Activated CD4-positive, CD25-positive, alpha-beta regulatory T cell (primary cell): ENCODE measurements around the gene CCBE1.

Experiments used
- DNase-seq, 4 experiments: peaks; one replicate each; lab custom pipeline; 2025; lab: John Stamatoyannopoulos, UW

The CCBE1 gene

GRCh38 chr18:59570101-59570775 is 127.0 kb downstream of the CCBE1 start:
- no peak for DNase-seq

GRCh38 chr18:59569390-59569791 is 127.8 kb downstream of the CCBE1 start:
- DNase-seq, result no peak

- no peak for DNase-seq
Measured at GRCh38 chr18:59567431-59567830, 129.8 kb downstream of the CCBE1 start.

- DNase-seq, result no peak
Measured at GRCh38 chr18:59566533-59566971, 130.7 kb downstream of the CCBE1 start.

- no peak for DNase-seq
Measured at GRCh38 chr18:59565957-59566356, 131.3 kb downstream of the CCBE1 start.

- no peak for DNase-seq
Measured at GRCh38 chr18:59564561-59564960, 132.7 kb downstream of the CCBE1 start.

GRCh38 chr18:59563176-59563785 is 133.9 kb downstream of the CCBE1 start:
- DNase-seq, result no peak

GRCh38 chr18:59562751-59563150 is 134.5 kb downstream of the CCBE1 start:
- DNase-seq, result no peak

- DNase-seq, result no peak
Measured at GRCh38 chr18:59561612-59562011, 135.6 kb downstream of the CCBE1 start.

- no peak for DNase-seq
Measured at GRCh38 chr18:59560556-59560955, 136.7 kb downstream of the CCBE1 start.

- no peak for DNase-seq
Measured at GRCh38 chr18:59559528-59559927, 137.7 kb downstream of the CCBE1 start.

- DNase-seq, result no peak
Measured at GRCh38 chr18:59555995-59556659, 141.1 kb downstream of the CCBE1 start.

GRCh38 chr18:59554796-59555335 is 142.4 kb downstream of the CCBE1 start:
- no peak for DNase-seq

GRCh38 chr18:59553273-59553870 is 143.9 kb downstream of the CCBE1 start:
- no peak for DNase-seq

GRCh38 chr18:59551902-59552635 is 145.2 kb downstream of the CCBE1 start:
- DNase-seq, result no peak

GRCh38 chr18:59550174-59550516 is 147.1 kb downstream of the CCBE1 start:
- DNase-seq, result no peak

- DNase-seq, result no peak
Measured at GRCh38 chr18:59549503-59550173, 147.6 kb downstream of the CCBE1 start.

GRCh38 chr18:59547581-59548182 is 149.5 kb downstream of the CCBE1 start:
- DNase-seq, result no peak

- no peak for DNase-seq
Measured at GRCh38 chr18:59546188-59546587, 151.0 kb downstream of the CCBE1 start.

GRCh38 chr18:59540780-59541179 is 156.4 kb downstream of the CCBE1 start:
- no peak for DNase-seq

GRCh38 chr18:59540346-59540745 is 156.9 kb downstream of the CCBE1 start:
- DNase-seq, result no peak
